PFSK-1 (cell line): ENCODE measurements around the gene DOCK10.

Experiments
- POLR2AphosphoS5 ChIP-seq: IDR thresholded peaks from 2 replicates; pipeline ENCODE4 v1.6.1; 2012; ENCODE audit warnings: low read depth, mild to moderate bottlenecking, control low read depth, low read length, moderate library complexity
- SIN3A ChIP-seq: IDR thresholded peaks from 2 replicates; pipeline ENCODE4 v1.6.1; 2012; ENCODE audit warnings: mild to moderate bottlenecking, low read length, moderate library complexity, borderline replicate concordance; ENCODE audit not compliant: insufficient read depth
- TAF1 ChIP-seq: IDR thresholded peaks from 2 replicates; pipeline ENCODE4 v1.6.1; 2012; ENCODE audit warnings: low read length, control low read depth, borderline replicate concordance; ENCODE audit not compliant: insufficient read depth
- TF ChIP-seq, protein P1 (sequence below), 2 experiments: IDR thresholded peaks; 2 replicates each; pipeline versions ENCODE4 v1.6.1 to v1.8.0; 2011 to 2012; ENCODE audit warnings: low read depth in 2 of 2, low read length in 2 of 2, control low read depth in 1 of 2, inconsistent platforms in 1 of 2, mild to moderate bottlenecking in 1 of 2, moderate library complexity in 1 of 2; ENCODE audit not compliant: insufficient read depth in 1 of 2

DNA sequence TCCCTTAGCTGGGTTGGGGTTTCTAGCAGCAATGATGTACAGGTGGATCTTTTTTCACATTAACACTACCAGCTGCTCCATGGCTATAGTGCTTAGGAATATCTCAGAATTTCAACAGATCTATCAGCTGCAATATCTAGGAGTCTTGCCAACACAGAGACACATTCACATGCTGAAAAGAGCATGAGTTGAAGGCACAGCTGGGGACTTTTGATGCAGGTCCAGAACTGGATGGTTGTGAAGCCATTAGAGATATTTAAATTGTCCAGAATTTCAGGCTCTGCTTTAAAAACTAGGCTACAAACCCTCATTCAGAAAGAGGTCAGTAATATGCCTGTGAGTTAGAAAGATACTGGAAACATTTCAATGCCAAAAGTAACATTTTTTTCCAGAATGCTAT lies 203.9 kb downstream of the DOCK10 start:
- TF ChIP-seq, protein P1, sequence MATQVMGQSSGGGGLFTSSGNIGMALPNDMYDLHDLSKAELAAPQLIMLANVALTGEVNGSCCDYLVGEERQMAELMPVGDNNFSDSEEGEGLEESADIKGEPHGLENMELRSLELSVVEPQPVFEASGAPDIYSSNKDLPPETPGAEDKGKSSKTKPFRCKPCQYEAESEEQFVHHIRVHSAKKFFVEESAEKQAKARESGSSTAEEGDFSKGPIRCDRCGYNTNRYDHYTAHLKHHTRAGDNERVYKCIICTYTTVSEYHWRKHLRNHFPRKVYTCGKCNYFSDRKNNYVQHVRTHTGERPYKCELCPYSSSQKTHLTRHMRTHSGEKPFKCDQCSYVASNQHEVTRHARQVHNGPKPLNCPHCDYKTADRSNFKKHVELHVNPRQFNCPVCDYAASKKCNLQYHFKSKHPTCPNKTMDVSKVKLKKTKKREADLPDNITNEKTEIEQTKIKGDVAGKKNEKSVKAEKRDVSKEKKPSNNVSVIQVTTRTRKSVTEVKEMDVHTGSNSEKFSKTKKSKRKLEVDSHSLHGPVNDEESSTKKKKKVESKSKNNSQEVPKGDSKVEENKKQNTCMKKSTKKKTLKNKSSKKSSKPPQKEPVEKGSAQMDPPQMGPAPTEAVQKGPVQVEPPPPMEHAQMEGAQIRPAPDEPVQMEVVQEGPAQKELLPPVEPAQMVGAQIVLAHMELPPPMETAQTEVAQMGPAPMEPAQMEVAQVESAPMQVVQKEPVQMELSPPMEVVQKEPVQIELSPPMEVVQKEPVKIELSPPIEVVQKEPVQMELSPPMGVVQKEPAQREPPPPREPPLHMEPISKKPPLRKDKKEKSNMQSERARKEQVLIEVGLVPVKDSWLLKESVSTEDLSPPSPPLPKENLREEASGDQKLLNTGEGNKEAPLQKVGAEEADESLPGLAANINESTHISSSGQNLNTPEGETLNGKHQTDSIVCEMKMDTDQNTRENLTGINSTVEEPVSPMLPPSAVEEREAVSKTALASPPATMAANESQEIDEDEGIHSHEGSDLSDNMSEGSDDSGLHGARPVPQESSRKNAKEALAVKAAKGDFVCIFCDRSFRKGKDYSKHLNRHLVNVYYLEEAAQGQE (IDR thresholded peaks at IDR 0.05; ENCODE audit: insufficient read depth in 1 of 2, low read depth in 2 of 2, low read length in 2 of 2): no peak
- TF ChIP-seq POLR2AphosphoS5 (no peak), TAF1 (no peak), SIN3A (no peak)
